Myocyte (in vitro differentiated cells): ENCODE measurements around the gene PEPD. TPM values are rescaled to one million over a fixed set of nuclear protein-coding genes. Genes with fewer than 3 reads are reported as not detected.

Experiments
- DNase-seq: peaks from one replicate; pipeline ENCODE4 v3.0.0-alpha.2; 2012; ENCODE audit warnings: low read depth
- total RNA-seq: library from RNA; depleted of rRNA; stranded (reverse); fragments of >200 nt; gene quantifications from 2 replicates; pipeline ENCODE4 v1.2.3, GENCODE V29; 2014

Gene PEPD
- total RNA-seq, 1 donor from 2014 or later: 68.2 TPM

- no peak for DNase-seq
Observed at GRCh38 chr19:33339016-33339984, 182.3 kb downstream of the PEPD start.

Other genes starting within 250 kb of the PEPD start
- 0.86 and 1.6 TPM in 2 replicates for gene CEBPA, start 219.3 kb downstream of the PEPD start, total RNA-seq
- 21.7 and 23.6 TPM in 2 replicates for gene CEBPG, start 148.1 kb downstream of the PEPD start, total RNA-seq
- not detected in 2 replicates for gene CHST8, start 100.2 kb upstream of the PEPD start, total RNA-seq